Naive thymus-derived CD4-positive, alpha-beta T cell (primary cell): ENCODE measurements around the gene CLDN9. TPM values are rescaled to one million over a fixed set of nuclear protein-coding genes. Genes with fewer than 3 reads are reported as not detected.

Experiments
- ATAC-seq: fragments of 150-1000 bp; cut with Tn5 transposase; 2 replicates; pipeline ENCODE4 v1.10.0; 2021; ENCODE audit warnings: mild to moderate bottlenecking, moderate library complexity
- CTCF ChIA-PET: fragments of 350-600 bp; sonication (Branson Sonifier 250); formaldehyde crosslinking; loops from one replicate; lab custom pipeline; 2021; ENCODE audit warnings: antibody characterized with exemption; lab: Charles Lee
- POLR2A ChIA-PET: fragments of 350-600 bp; sonication (Branson Sonifier 250); formaldehyde crosslinking; loops from one replicate; lab custom pipeline; 2021; ENCODE audit warnings: antibody characterized with exemption, inconsistent platforms; lab: Charles Lee
- DNase-seq, 9 donors: peaks; one replicate each; pipeline versions ENCODE4 v3.0.0 to v3.0.0-alpha.2; 2020 to 2022; ENCODE audit warnings: mixed read lengths in 1 of 9
- H3K27ac ChIP-seq: one replicate; pipeline ENCODE4 v1.7.0; 2013; ENCODE audit warnings: mild to moderate bottlenecking, low read depth, low read length, moderate library complexity
- H3K27me3 ChIP-seq, 2 donors: one replicate each; pipeline ENCODE4 v1.7.0; 2013; ENCODE audit warnings: low read length in 2 of 2, mild to moderate bottlenecking in 2 of 2, moderate library complexity in 2 of 2; ENCODE audit not compliant: control insufficient read depth in 2 of 2, insufficient read depth in 2 of 2
- H3K36me3 ChIP-seq, 3 experiments: 1 replicate in 2 of 3; 2 replicates in 1 of 3; pipeline ENCODE4 v1.7.0; 2013; ENCODE audit warnings: low read length in 3 of 3, mild to moderate bottlenecking in 3 of 3, moderate library complexity in 1 of 3; ENCODE audit not compliant: insufficient read depth in 3 of 3, control insufficient read depth in 2 of 3
- H3K4me1 ChIP-seq, 2 donors: one replicate each; pipeline ENCODE4 v1.7.0; 2013; ENCODE audit warnings: low read length in 2 of 2, mild to moderate bottlenecking in 2 of 2, moderate library complexity in 1 of 2; ENCODE audit not compliant: control insufficient read depth in 2 of 2, insufficient read depth in 2 of 2
- H3K4me3 ChIP-seq: 2 replicates; pipeline ENCODE4 v1.7.0; 2013; ENCODE audit warnings: mild to moderate bottlenecking, low read length
- H3K9me3 ChIP-seq, 3 experiments: 1 replicate in 2 of 3; 2 replicates in 1 of 3; pipeline ENCODE4 v1.7.0; 2013; ENCODE audit warnings: low read length in 3 of 3; ENCODE audit not compliant: control insufficient read depth in 2 of 3
- H3K27ac Mint-ChIP-seq, 9 donors: one replicate each; pipeline ENCODE4 v1.8.0; 2020 to 2022; ENCODE audit warnings: mixed read lengths in 9 of 9, mild to moderate bottlenecking in 8 of 9, moderate library complexity in 5 of 9, inconsistent platforms in 2 of 9
- H3K27me3 Mint-ChIP-seq, 5 donors: one replicate each; pipeline ENCODE4 v1.8.0; 2021 to 2022; ENCODE audit warnings: mixed read lengths in 5 of 5, mild to moderate bottlenecking in 1 of 5
- H3K36me3 Mint-ChIP-seq, 5 donors: one replicate each; pipeline ENCODE4 v1.8.0; 2020 to 2022; ENCODE audit warnings: mixed read lengths in 5 of 5, mild to moderate bottlenecking in 3 of 5, inconsistent platforms in 1 of 5
- H3K4me1 Mint-ChIP-seq, 7 donors: one replicate each; pipeline ENCODE4 v1.8.0; 2020 to 2022; ENCODE audit warnings: mixed read lengths in 7 of 7, mild to moderate bottlenecking in 3 of 7, inconsistent platforms in 1 of 7
- H3K4me3 Mint-ChIP-seq, 10 donors: one replicate each; pipeline ENCODE4 v1.8.0; 2020 to 2022; ENCODE audit warnings: mild to moderate bottlenecking in 10 of 10, mixed read lengths in 10 of 10, moderate library complexity in 6 of 10, inconsistent platforms in 2 of 10
- H3K9me3 Mint-ChIP-seq, 11 donors: one replicate each; pipeline ENCODE4 v1.8.0; 2020 to 2022; ENCODE audit warnings: mixed read lengths in 11 of 11, mild to moderate bottlenecking in 4 of 11, inconsistent platforms in 1 of 11, moderate library complexity in 1 of 11
- intact Hi-C, 2 donors: fragments of 100-400 bp; cut with micrococcal nuclease; formaldehyde crosslinking; loops; one replicate each; pipeline ENCODE4 v1.15.1; 2023
- polyA plus RNA-seq, 2 donors: library from polyadenylated mRNA; unstranded; fragments of 300-500 nt; fragmentation: Illumina TruSeq; gene quantifications; one replicate each; pipeline ENCODE4 v1.2.3, GENCODE V29; 2021
- total RNA-seq, 6 experiments: library from RNA in 5 of 6; stranded (reverse) in 5 of 6; gene quantifications; 1 replicate in 5 of 6; 2 replicates in 1 of 6; pipeline ENCODE4 v1.2.3 and lab custom pipeline; 2021 to 2026

The CLDN9 gene
- total and polyA plus RNA-seq, 7 experiments from 2014 or later, result 0.15 to 0.37 TPM; not detected in 5

GRCh38 chr16:2988590-2989099, 24.1 kb upstream of the CLDN9 start:
- H3K4me1 ChIP-seq, result no peaks in the 10 kb centered on the region
- Mint-ChIP-seq H3K36me3 (no peaks in the 10 kb centered on the region), H3K4me1 (peaks cover 0 to 6% (median 0%) of the 10 kb centered on the region in 7 donors), H3K27me3 (peaks cover 0 to 9% (median 0%) of the 10 kb centered on the region in 5 donors), H3K27ac (no peak overlapping the region), H3K4me3 (no peak overlapping the region), H3K9me3 (peaks cover 0 to 2% (median 0%) of the 10 kb centered on the region in 11 donors)
- H3K27ac ChIP-seq, result no peak overlapping the region
- H3K36me3 ChIP-seq, result no peaks in the 10 kb centered on the region
- H3K27me3 ChIP-seq, result no peaks in the 10 kb centered on the region
- no peaks in the 10 kb centered on the region for H3K9me3 ChIP-seq
- DNase-seq, result no peak
- POLR2A ChIA-PET, result interaction anchor here (0.7 to 1.5 kb wide), 2 partner anchors 8 to 10 kb away, joined by 3 to 4 read pairs; no protein-coding TSS in a partner anchor
- CTCF ChIA-PET, result no interaction called here
- intact Hi-C loops, result no loop called here
- H3K4me3 ChIP-seq, result no peak overlapping the region
- ATAC-seq, result no peak

- Histone ChIP-seq H3K27ac (no peak overlapping the region), H3K27me3 (no peaks in the 10 kb centered on the region), H3K9me3 (no peaks in the 10 kb centered on the region), H3K4me3 (no peak overlapping the region), H3K36me3 (no peaks in the 10 kb centered on the region), H3K4me1 (no peaks in the 10 kb centered on the region)
- ATAC-seq, result no peak
- Mint-ChIP-seq H3K4me1 (no peaks in the 10 kb centered on the region), H3K9me3 (peaks cover 0 to 2% (median 0%) of the 10 kb centered on the region in 11 donors), H3K36me3 (no peaks in the 10 kb centered on the region), H3K27me3 (peaks cover 0 to 6% (median 0%) of the 10 kb centered on the region in 5 donors), H3K4me3 (no peak overlapping the region), H3K27ac (no peak overlapping the region)
- ChIA-PET POLR2A (no interaction called here), CTCF (interaction anchor here (0.9 kb wide), 1 partner anchor 8 kb away, joined by 3 read pairs; no protein-coding TSS in a partner anchor)
- no peak for DNase-seq
- intact Hi-C loops, result no loop called here
Observed at GRCh38 chr16:2990891-2991290, 21.8 kb upstream of the CLDN9 start.

DNA sequence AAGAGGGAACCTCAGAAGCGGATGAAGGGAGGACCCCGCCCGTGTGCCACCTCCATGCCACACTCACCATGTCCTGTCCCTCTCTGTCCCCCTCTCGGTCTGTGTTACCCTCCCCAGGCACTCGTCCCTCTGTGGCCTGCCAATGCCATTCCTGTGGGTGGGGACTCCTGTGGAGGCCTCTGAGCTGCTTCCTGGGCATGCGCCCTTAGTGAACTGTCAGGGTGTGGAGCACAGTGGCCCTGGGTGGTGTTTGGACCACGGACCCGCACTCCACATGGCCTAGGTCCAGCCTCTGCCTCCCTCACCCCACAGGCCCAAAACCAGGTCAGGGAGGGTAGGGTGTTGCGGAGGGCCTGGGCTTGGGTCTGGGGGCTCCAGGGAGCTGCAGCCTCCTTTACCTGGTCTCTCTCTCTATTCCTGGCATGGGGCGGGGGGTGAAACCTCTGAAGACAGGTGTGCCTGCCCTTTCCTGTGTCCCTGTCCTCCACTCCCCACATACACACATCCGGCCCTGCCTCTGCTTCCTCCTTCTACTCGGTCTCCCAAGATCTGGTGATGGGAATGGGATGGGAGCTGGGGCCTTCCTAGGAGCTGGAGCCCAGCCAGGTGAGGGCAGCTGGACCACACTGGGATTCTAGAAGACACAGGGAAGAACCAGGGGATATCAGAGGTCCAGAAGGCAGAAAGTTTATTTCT, 21.0 kb upstream of the CLDN9 start:
- CTCF ChIA-PET, result interaction anchor here (0.6 to 0.9 kb wide), 2 partner anchors 9 to 12 kb away, joined by 3 read pairs; no protein-coding TSS in a partner anchor
- no peaks in the 10 kb centered on the region for H3K4me1 Mint-ChIP-seq
- POLR2A ChIA-PET, result no interaction called here

DNA sequence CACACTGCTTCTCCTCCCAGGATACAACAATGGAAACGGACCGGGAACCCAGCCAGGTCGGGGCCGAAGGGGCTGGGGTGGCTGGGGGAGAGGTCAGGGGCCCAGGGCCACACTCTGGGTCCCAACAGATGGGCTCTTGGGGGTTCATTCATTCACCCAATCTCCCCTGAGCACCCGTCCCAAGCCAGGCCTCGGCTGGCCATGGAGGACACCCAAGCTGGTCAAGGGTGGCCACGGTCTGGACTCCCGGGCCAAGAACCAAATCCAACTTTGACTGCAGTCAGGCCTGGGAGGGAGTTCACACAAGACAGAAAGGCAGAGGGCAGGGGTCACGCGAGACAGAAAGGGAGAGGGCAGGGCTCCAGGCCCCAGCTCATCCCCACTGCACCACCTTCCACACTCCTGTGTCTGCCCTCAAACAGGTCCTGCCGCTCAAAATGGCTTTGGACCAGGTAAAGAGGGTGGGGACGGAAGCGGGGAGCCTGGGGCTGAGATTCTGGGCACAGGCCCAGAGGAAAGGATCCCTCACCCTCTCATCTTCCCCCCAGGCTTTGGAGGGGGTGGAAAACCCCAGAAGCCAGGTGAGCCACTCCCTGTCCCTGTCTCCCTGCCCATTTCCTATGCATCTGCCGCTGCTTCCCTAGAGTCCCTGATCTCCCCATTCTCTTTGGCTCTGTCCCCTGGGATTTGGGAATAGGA, 20.2 kb upstream of the CLDN9 start:
- intact Hi-C loops, result no loop called here
- ATAC-seq, result no peak
- H3K4me3 ChIP-seq, result no peak overlapping the region
- no peak overlapping the region for H3K27ac ChIP-seq
- no peak for DNase-seq
- no peak overlapping the region for H3K27ac Mint-ChIP-seq
- H3K36me3 ChIP-seq, result no peaks in the 10 kb centered on the region
- ChIA-PET POLR2A (no interaction called here), CTCF (no interaction called here)
- H3K9me3 Mint-ChIP-seq, result peaks cover 0 to 2% (median 0%) of the 10 kb centered on the region in 11 donors
- H3K4me1 ChIP-seq, result no peaks in the 10 kb centered on the region
- H3K27me3 Mint-ChIP-seq, result peaks cover 0 to 6% (median 0%) of the 10 kb centered on the region in 5 donors
- no peaks in the 10 kb centered on the region for H3K9me3 ChIP-seq
- no peak overlapping the region for H3K4me3 Mint-ChIP-seq
- H3K36me3 Mint-ChIP-seq, result no peaks in the 10 kb centered on the region
- H3K4me1 Mint-ChIP-seq, result no peaks in the 10 kb centered on the region
- no peaks in the 10 kb centered on the region for H3K27me3 ChIP-seq

More for the DNA sequence above, 21.0 kb upstream of the CLDN9 start:
- Histone ChIP-seq H3K4me3 (no peak overlapping the region), H3K27ac (no peak overlapping the region), H3K9me3 (no peaks in the 10 kb centered on the region), H3K4me1 (no peaks in the 10 kb centered on the region), H3K27me3 (no peaks in the 10 kb centered on the region), H3K36me3 (no peaks in the 10 kb centered on the region)
- Mint-ChIP-seq H3K36me3 (no peaks in the 10 kb centered on the region), H3K27me3 (peaks cover 0 to 6% (median 0%) of the 10 kb centered on the region in 5 donors), H3K4me3 (no peak overlapping the region), H3K9me3 (peaks cover 0 to 2% (median 0%) of the 10 kb centered on the region in 11 donors), H3K27ac (no peak overlapping the region)
- ATAC-seq (no peak), DNase-seq (no peak)
- intact Hi-C loops, result no loop called here

GRCh38 chr16:2996298-2996697, 16.4 kb upstream of the CLDN9 start:
- CTCF ChIA-PET, result interaction anchor here (0.8 kb wide), 1 partner anchor 31 kb away, joined by 3 read pairs; no protein-coding TSS in a partner anchor

GRCh38 chr16:2999929-3000328, 12.8 kb upstream of the CLDN9 start:
- Mint-ChIP-seq H3K36me3 (no peaks in the 10 kb centered on the region), H3K4me3 (no peak overlapping the region), H3K4me1 (peaks cover 0 to 7% (median 2%) of the 10 kb centered on the region in 7 donors), H3K9me3 (no peaks in the 10 kb centered on the region), H3K27me3 (peaks cover 0 to 10% (median 0%) of the 10 kb centered on the region in 5 donors), H3K27ac (no peak overlapping the region)
- Histone ChIP-seq H3K27me3 (no peaks in the 10 kb centered on the region), H3K4me3 (no peak overlapping the region), H3K4me1 (no peaks in the 10 kb centered on the region), H3K27ac (no peak overlapping the region), H3K9me3 (no peaks in the 10 kb centered on the region), H3K36me3 (no peaks in the 10 kb centered on the region)
- DNase-seq (no peak), ATAC-seq (no peak)
- intact Hi-C loops, result no loop called here
- ChIA-PET CTCF (interaction anchor here (1.2 kb wide), 1 partner anchor 28 kb away, joined by 3 read pairs; no protein-coding TSS in a partner anchor), POLR2A (no interaction called here)

More at GRCh38 chr16:2996298-2996697, 16.4 kb upstream of the CLDN9 start:
- H3K27ac Mint-ChIP-seq, result no peak overlapping the region
- H3K9me3 Mint-ChIP-seq, result no peaks in the 10 kb centered on the region
- H3K27me3 ChIP-seq, result no peaks in the 10 kb centered on the region
- H3K4me3 ChIP-seq, result no peak overlapping the region
- no peaks in the 10 kb centered on the region for H3K36me3 ChIP-seq
- intact Hi-C loops, result no loop called here
- H3K9me3 ChIP-seq, result no peaks in the 10 kb centered on the region
- H3K27ac ChIP-seq, result no peak overlapping the region
- H3K36me3 Mint-ChIP-seq, result no peaks in the 10 kb centered on the region
- no peak for DNase-seq
- POLR2A ChIA-PET, result interaction anchor here (0.9 kb wide), 1 partner anchor 12 kb away, joined by 3 read pairs; no protein-coding TSS in a partner anchor
- no peak overlapping the region for H3K4me3 Mint-ChIP-seq
- peaks cover 0 to 7% (median 0%) of the 10 kb centered on the region in 5 donors for H3K27me3 Mint-ChIP-seq
- H3K4me1 Mint-ChIP-seq, result no peaks in the 10 kb centered on the region
- no peaks in the 10 kb centered on the region for H3K4me1 ChIP-seq
- ATAC-seq, result no peak
